ENCODE data around the gene PPP1R27.

DNA sequence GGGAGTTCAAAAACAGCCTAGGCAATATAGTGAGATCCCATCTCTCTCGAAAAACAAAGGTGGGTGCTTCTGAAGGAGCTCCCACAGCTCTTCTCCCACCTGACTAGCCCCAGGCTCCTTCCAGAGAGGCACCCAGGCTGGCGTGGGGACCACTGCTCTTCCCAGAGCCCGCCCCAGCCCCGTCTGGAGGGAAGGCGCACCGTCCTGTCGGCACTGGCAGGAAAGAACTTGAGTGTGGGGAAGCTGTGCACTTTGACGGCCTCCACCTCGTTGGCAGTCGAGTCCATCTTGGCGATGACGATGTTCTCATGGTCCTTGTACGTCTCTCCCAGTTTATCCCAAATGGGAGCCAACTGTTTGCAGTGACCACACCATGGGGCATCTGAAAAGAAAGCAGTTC is 10.5 kb upstream of the PPP1R27 start:
- TF ChIP-seq POLR2A (IDR thresholded peaks at IDR 0.05) (no peak), CTCF (IDR thresholded peaks at IDR 0.05) (no peak)
